Inferior parietal cortex (tissue), 1 donor: ENCODE data around the gene USP13.
A peak's percentile ranks its signal among the peaks of the same experiment; 100 is the strongest.
"Not testable (repeated sequence)": the region's sequence is repeated elsewhere in the genome, so short reads cannot be mapped to it uniquely, and the experiment has no call there.

Experiments
- DNase-seq: peaks from one replicate; pipeline ENCODE4 v3.0.0-alpha.2; 2016; ENCODE audit errors: extremely low spot score

The USP13 gene, protein sequence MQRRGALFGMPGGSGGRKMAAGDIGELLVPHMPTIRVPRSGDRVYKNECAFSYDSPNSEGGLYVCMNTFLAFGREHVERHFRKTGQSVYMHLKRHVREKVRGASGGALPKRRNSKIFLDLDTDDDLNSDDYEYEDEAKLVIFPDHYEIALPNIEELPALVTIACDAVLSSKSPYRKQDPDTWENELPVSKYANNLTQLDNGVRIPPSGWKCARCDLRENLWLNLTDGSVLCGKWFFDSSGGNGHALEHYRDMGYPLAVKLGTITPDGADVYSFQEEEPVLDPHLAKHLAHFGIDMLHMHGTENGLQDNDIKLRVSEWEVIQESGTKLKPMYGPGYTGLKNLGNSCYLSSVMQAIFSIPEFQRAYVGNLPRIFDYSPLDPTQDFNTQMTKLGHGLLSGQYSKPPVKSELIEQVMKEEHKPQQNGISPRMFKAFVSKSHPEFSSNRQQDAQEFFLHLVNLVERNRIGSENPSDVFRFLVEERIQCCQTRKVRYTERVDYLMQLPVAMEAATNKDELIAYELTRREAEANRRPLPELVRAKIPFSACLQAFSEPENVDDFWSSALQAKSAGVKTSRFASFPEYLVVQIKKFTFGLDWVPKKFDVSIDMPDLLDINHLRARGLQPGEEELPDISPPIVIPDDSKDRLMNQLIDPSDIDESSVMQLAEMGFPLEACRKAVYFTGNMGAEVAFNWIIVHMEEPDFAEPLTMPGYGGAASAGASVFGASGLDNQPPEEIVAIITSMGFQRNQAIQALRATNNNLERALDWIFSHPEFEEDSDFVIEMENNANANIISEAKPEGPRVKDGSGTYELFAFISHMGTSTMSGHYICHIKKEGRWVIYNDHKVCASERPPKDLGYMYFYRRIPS

DNA sequence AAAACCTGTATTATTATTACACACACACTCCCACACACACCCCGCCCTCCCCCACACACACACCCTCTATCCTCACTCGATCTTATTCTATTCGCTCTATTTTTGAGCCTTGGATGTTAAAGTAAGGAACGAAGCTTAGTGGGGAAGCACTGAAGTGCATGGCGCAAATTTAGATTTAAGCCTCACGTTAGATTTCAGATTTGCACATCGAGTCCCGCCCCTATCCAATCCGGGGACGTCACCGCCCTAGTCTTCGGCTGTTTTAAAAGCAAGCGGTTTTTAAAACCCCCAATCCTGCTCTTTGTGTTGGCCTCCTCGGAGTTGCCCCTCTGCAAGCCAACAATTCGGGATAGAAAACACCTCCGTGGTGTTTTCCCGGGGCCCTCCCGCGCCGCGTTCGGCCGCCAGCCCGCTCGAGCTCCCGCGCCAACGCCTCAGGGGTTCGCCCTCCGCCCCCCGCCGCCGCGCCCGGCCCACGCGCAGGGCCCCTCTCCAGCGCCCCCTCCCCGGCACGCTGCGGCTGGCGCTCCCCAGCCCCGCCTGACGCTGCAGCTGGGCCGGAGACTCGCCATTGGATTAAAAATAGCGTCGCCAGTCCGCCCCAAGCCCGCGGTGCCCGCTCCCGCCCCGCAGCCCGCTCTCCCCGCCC, at the start of gene USP13:
Gene USP13, plus strand, starts transcription at position 594 of the 649 bp plus-strand sequence. CDS start 186 bp downstream, outside the sequence.
- DNase-seq = peak; percentile 72

DNA sequence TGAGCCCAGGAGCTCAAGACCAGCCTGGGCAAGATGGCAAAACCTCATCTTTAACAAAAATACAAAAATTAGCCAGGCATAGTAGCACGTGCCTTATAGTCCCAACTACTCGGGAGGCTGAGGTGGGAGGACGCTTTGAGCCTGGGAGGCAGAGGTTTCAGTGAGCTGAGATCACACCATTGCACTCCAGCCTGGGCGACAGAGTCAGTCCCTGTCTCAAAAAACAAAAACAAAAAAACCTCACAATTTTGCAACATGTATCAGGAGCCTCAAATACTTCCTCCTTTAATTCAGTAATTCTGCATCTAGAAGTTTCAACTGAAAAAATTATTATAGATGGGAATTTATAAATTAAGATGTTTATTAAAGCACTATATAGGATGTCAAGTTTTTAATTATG, 49.5 kb upstream of the USP13 start:
- no peak for DNase-seq

DNA sequence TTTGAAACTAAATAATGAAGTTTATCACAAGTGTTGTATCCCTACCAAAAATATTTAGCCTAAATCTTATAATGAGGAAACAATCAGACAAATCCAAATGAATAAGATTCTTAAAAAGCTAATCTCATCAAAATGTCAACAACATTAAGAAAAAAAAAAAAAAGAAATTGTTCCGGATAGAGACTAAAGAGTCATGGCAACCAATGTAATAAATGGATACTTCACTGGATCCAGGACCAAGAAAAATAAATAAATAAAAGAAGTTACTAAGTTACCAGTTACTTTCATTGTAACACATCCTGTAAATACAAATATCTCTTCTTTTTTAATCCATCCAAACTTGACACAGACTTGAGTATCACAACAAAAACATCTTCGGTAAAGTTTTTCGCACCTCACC, 49.0 kb upstream of the USP13 start:
- peak; percentile 8 for DNase-seq

DNA sequence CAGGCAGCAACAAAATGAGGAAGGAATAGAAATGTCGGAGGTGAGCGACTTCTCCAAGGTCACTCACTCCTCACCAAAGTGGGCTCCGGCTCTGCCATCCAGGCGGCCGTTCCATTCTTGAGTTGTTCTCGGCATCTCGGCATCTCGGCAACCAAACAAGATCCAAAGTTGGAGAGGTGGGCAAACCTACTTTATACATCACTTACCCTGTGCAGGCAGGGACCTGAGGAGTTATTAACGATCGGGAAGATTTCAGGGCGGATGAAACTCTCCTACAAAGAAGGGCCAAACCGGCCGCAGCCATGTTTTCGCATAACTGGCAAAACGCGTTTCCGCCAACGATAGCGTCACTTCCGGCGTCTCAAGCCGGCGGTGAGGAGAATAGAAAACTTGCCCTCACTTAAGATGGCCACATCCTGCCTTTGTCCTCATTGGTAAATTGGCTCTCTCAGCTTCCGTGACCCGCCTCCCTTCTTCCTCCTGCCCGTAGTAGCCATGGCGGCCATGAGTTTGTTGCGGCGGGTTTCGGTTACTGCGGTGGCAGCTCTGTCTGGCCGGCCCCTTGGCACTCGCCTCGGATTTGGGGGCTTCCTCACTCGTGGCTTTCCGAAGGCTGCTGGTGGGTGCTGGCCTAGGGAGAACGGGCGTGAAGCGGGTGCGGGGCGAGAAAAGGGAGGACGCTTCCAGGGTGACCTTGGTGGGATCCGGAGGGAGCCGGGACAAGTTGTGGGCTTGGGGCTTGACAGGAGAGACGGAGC, 48.3 kb upstream of the USP13 start, which contains the start of the genes MRPL47 and NDUFB5:
Gene MRPL47, minus strand, starts transcription at position 318 of the 758 bp plus-strand sequence. Its CDS starts 14 bp downstream, at position 304.
Gene NDUFB5, plus strand, starts transcription at position 474 of the 758 bp plus-strand sequence. Its CDS starts 22 bp downstream, at position 496.
- peak; percentile 100 for DNase-seq

DNA sequence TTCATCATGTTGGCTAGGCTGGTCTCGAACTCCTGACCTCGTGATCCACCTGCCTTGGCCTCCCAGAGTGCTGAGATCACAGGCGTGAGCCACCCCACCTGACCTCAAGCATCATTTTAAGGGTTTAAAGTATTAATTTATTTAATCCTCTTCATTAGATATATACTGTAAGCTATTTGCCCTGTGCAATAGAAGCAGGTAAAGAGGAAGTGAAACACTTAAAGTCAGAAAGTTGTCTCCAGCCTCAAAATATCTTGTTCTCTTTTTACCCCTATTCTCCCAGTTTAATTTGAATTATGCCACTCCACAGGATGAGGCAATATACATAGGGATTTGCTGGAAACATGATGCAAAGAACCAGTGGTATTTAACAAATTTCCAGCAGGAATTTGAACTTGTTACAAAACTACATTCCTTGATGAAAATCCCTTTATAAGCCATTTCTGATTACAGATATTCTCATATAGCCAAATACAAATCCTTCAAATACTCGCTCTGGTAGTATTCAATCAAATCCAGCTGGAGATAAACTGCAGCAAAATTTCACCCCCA, 46.2 kb upstream of the USP13 start:
- no peak for DNase-seq

DNA sequence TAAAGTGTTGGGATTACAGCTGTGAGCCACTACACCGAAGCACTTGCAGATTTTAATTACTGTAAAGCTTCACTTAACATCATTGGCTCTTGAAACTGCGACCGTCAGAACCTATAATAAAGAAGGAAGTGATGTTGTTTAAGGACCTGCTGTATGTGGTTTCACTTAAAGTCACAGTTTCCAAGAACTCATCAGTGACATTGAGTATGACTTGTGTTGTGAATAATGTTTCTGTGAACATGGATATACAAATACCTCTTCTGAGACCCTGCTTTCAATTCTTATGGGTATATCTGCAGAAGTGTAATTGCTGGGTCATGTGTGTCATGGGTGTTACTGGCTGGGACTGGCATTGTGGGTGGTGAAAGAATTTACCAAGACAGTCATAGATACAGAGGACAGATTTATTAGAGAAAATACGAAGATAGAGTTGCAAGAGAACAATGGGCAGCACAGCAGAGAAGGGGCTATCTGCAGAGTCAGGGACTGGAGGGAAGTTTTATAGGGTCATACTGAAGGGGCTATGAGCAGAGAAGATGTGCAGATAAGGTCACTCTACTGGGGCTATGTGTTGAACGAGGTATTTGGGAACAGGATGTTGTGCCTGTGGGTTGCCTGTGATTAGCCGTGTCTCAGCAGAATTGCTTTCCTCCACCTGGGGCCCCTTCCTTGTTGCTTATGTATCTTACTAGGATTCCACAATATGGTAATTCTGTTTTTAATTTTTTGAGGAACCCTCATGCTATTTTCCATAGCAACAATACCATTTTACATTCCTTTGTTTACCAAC, 43.7 kb upstream of the USP13 start:
- DNase-seq = no peak

DNA sequence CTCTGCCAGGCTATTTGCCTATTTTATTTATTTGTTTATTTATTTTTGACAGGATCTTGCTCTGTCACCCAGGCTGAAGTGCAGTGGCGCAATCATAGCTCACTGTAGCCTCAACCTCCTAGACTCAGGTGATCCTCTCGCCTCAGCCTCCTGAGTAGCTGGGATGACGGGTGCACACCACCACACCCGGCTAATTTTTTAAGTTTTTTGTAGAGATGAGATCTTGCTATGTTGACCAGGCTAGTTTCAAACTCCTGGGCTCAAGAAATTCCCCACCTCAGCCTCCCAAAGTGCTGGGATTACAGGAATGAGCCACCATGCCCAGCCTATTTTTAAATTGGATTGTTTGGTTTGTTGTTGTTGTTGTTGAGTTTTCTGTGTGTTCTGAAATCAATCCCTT, 42.8 kb upstream of the USP13 start:
- no peak for DNase-seq

DNA sequence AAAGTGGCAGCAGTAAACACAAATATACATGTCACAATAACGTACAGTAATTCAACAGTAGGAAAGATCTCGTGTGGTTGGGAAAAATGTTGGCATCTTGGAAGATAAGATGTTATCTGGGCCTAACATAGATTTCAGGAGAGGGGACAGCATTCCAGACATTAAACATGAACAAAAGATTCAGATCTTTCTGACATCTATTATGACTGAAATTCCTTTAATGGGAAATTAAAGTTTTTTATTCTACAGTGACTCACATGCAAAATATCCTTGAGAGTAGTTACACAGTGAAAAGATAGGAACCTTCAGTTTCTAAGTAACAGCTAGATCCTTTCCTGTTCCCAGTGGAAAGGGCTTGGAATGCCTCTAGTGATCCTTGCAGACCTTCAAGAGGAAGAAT, 39.0 kb upstream of the USP13 start:
- no peak for DNase-seq

DNA sequence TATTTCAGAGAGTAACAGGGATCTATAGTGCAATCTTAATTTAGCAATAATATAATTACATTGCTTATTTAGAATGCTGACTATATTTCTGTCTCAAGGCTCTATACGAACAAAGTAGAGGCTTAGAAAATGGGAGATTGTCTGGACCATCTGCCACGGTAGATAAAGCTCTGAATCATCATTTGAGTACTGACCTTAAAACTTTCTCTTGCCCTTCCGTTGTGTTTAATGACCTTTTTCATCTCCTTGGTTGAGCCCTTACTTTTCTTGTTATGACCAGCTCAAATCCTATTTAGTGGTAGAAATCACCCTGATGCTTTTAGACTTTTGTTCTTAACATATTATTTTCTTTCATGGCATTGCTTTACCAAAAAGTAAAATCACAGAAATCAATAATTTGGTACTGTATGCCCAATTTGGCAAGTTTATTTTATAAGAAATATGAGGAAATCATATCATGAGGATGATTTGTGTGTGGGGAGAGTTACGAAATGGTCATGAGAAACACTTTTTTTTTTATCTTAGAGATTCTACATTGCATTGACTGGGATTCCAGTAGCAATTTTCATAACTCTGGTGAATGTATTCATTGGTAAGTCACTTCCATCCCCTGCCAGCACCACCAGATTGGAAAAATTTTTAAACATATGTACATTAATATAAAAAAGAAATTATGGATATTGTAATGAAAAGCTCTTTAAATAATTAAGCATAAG, 37.2 kb upstream of the USP13 start:
- DNase-seq = no peak

DNA sequence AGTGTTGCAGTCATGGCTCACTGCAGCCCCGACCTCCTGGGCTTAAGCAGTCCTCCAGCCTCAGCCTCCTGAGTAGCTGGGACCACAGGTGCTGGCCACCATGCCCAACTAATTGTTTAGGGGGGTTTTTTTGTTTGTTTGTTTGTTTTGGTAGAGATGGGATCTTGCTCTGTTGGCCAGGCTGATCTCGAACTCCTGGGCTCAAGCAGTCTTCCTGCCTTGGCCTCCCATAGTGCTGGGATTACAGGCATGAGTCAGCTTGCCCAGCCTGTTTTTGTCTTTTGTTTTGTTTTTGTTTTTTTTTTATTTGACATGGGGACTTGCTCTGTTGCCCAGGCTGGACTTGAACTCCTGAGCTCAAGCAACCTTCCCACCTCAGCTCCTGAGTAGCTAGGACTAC, 30.8 kb upstream of the USP13 start:
- no peak for DNase-seq

DNA sequence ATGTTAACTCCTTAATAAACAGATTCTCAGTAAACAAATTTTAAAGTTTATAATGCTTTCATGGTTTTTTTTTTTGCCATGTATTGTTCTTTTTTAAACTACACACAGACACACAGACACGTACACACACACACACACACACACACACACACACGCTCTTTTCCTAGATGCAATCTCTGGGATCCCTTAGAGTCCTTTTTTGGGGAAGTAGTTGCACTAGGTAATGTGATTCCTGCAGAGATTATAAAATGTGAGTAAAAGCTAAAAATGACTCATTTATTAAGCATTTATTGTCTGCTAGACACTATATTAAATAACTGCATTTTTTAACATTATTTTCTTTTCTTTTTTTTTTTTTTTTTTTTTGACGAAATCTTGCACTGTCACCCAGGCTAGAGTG, 28.4 kb upstream of the USP13 start:
- DNase-seq = no peak

DNA sequence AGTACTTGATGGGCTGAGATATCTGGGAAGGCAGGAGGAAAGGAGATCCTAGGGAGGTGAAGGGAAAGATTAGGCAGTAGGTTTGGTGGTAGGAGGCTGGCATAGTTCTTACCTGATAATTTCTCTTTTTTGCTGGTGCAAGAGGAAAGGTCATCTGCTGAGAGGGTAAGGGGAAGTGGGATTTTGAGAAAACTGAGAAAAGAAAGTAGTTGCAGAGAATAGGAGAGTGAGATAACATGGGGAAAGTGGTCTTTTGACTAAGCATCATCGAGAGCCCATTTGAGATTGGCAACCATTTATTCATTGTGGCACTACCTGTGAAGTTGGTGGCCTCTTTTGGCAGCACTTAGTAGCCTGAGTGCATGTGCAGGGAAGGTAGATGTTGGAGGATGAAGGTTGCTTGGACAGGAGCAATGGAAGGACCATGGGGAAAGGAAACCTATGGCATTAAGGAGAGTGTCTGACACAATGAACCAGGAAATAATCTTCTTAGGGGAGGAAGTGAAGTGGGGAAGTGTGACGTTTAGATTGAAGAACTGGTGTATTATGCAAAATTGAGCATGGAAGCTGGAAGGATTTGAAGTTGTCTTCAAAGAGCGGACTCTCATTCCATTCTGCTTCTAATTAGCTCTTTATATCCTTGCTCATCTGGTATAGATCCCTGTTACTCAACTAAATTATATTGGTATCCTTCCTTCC, 21.9 kb upstream of the USP13 start:
- DNase-seq = no peak

DNA sequence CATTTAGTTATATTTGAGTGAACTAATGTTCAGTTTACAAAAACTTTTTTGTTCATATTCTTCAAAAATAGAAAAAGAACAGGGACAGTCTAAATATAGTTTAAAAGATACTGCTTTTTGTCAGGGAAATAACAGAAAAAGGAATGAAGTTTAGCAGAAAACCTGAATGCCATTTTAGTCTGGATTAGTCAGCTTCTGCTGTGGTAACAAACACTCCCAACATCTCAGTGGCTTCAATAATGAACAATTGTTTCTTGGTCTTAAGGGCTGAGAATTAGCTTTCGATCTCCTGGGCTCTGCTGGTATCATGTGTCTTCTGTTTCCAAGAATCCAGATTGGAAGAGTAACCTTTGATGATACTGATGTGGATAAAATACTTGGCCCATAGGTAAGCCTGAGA, 12.4 kb upstream of the USP13 start:
- DNase-seq = no peak

DNA sequence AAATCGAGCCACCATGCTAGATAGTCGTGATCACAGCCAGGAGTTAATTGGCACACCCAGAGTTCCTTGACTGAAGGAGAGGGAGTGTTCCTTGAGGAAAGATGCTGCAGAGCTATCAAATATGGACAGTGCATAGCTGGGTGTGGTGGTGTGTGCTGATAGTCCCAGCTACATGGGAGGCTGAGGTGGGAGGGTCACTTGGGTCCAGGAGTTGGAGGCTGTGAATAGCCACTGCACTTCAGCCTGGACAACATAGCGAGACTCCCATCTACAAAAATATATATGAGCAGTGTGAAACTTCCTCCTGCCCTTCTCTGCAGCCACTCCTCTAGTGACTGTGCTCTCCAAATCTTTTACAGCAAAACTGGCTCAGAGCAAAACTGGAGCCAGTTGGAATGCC, 10.0 kb upstream of the USP13 start:
- no peak for DNase-seq

DNA sequence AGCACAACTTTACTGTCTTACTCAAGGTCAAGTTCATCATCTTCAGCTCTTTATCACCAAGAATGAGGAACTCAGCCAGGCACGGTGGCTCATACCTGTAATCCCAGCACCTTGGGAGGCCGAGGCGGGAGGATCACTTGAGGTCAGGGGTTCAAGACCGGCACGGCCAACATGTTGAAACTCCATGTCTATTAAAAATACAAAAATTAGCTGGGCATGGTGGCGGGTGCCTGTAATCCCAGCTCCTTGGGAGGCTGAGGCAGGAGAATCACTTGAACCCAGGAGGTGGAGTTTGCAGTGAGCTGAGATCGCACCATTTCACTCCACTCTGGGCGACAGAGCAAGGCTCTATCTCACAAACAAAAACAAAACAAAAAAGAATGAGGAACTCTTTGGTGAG, 9.0 kb upstream of the USP13 start:
- not testable (repeated sequence) for DNase-seq

DNA sequence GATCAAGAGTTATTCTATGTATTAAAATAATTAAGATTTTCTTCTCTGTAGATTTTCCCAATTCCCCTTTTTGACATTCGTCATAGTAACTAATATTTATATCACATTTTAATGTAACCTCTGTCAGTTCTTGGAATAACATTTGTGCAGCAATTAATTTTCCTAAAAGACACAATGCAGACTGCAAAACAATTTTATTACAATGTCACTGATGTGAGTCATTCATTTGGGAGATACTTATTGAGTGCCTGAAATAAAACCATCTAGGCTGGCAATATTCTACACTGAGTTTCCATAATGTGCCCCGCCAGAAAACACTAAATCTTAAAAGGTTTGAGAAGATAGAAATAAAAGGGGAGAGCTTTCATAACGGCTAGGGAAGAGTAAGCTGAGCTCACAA, 6.7 kb upstream of the USP13 start:
- no peak for DNase-seq

DNA sequence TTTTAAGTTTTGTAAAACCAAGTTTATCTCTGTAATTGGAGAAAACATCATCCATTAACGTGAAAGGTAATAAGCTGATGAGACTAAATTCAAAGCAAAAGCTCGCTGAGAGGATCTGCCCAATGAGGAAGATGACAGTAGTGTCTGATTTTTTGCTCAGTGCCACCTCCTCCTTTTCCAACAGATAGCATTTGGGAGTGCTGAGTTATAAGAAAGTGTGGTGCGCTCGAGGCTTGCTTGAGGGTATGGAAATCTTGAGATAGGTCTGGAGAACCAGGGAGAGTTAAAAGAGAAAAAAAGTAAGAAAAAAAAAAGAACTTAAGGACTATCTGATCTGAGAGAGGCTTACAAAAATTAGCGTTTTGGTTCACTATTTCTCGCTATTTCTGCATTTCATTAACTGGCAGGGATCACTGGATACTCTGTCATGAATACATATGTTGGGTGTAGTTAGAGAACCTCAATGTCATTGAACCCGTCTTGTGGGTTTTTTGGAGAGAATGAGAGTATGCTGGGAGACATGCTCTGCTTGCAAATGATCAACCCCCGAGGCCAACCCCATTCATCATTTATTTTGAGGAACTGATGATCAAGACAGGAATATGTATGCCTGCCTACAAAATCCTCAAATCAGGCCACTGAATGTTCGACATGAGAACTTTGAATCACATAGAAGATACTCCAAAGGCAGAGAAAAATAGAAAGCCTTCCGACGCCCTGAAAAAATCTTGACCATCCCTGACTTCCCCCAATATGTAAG, 973 bp upstream of the USP13 start:
- DNase-seq = peak; percentile 29

DNA sequence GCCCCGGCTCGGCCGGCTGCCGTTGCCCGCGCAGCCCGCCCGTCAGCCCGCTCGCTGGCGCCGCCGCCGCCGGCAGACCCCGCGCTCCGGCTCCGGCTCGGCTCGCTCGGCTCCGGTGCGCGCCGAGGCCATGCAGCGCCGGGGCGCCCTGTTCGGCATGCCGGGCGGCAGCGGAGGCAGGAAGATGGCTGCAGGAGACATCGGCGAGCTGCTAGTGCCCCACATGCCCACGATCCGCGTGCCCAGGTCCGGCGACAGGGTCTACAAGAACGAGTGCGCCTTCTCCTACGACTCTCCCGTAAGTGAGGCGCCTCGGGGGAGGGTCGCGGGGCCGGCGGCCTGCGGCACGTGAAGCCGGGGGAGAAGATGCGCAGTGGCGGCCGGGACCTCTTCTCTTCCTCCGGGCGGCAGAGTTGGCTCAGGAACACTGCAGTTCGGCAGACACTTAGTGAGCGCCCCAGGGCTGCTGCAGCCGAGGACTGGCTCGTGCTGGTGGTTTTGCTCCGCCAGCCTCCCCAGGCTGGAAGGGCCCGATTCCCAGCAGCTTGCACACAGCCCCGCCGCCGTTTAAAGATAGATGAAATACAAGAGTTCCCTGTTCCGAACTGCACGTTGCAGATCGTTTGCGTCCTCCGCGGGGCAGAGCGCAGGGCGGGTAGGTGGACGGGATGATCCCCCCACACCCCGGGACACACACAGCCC, 407 bp downstream of the USP13 start:
- DNase-seq = peak; percentile 62
